Gastrocnemius medialis (tissue), 4 donors: ENCODE data around the gene LACRT.

Experiments
- CTCF ChIP-seq, 5 experiments: fragments of 450-650 bp in 3 of 5; fragments of 200-600 bp in 2 of 5; sonication (generic) in 2 of 5; IDR thresholded peaks in 4 of 5; conservative IDR thresholded peaks in 1 of 5; 1 replicate in 4 of 5; 2 replicates in 1 of 5; pipeline ENCODE4 v1.5.1; 2016 to 2019; ENCODE audit warnings: antibody characterized with exemption in 5 of 5, mild to moderate bottlenecking in 3 of 5, moderate library complexity in 3 of 5
- POLR2A ChIP-seq, 2 donors: fragments of 450-650 bp; IDR thresholded peaks; one replicate each; pipeline ENCODE4 v1.6.1; 2017; ENCODE audit warnings: antibody characterized with exemption in 2 of 2, mild to moderate bottlenecking in 2 of 2, moderate library complexity in 2 of 2

- no peak for TF ChIP-seq CTCF (IDR thresholded peaks at IDR 0.05 in 4 of 5, conservative IDR thresholded peaks at IDR 0.05 in 1 of 5)
- TF ChIP-seq POLR2A (IDR thresholded peaks at IDR 0.05) = no peak
Observed at GRCh38 chr12:54602661-54603060, 32.0 kb downstream of the LACRT start.
